ENCODE results near the gene MRPS12. TPM values are rescaled to one million over a fixed set of nuclear protein-coding genes. Genes with fewer than 3 reads are reported as not detected.
A peak's percentile ranks its signal among the peaks of the same experiment; 100 is the strongest.
"Not testable (repeated sequence)": the region's sequence is repeated elsewhere in the genome, so short reads cannot be mapped to it uniquely, and the experiment has no call there.

MRPS12 gene
- total and polyA plus RNA-seq, 9 of the 15 experiments (the other 6 are each of a cell fraction or from before 2014, with no cell fraction given), result 8.1 to 174 (median 52.0) TPM

DNA sequence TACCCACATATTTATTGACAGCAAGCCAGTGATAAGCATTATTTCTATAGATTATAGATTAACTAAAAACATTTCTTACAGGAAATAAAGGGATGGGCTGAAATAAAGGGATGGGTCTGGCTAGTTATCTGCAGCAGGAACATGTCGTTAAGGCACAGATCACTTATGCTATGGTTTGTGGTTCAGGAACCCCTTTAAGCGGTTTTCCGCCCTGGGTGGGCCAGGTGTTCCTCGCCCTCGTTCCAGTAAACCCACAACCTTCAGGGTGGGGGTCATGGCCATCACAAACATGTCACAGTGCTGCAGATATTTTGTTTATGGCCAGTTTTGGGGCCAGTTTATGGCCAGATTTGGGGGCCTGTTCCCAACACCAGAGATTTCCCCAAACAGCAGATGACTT lies 10.7 kb downstream of the MRPS12 start:
- intact Hi-C loops (cut with micrococcal nuclease); FAIRE-seq; H3K4me3 ChIP-seq; DNase-seq (ENCODE audit: extremely low read depth in 1 of 4, low spot score in 3 of 4); H3K9me1 ChIP-seq (ENCODE audit: control insufficient read depth, insufficient read depth, low read length); in situ Hi-C loops (cut with MboI); H3K9me3 ChIP-seq (replicated peaks; ENCODE audit: control insufficient read depth, insufficient read depth, low read depth, low read length); H3K79me2 ChIP-seq (ENCODE audit: control insufficient read depth, insufficient read depth, low read length); ATAC-seq; H4K20me1 ChIP-seq (replicated peaks; ENCODE audit: control insufficient read depth, insufficient read depth, low read length); H2AFZ ChIP-seq (ENCODE audit: low read depth, low read length); H3K27me3 ChIP-seq (ENCODE audit: control insufficient read depth in 2 of 2, insufficient read depth in 2 of 2, low read length in 2 of 2); CTCF ChIA-PET (ENCODE audit: low intra/inter-chr PET ratio); H3K27ac ChIP-seq (ENCODE audit: extremely low read depth, low read depth, low read length); H3K9ac ChIP-seq (ENCODE audit: insufficient read depth in 1 of 2, low read depth in 2 of 2, low read length in 2 of 2); H3K4me2 ChIP-seq (ENCODE audit: insufficient read depth, low read length): not testable (repeated sequence)
- TSS peak; percentile 41 for BruUV-seq (replicated peaks)
- POLR2A ChIA-PET, result interaction anchor here (0.9 kb wide), 1 partner anchor 9 kb away, joined by 7 read pairs; no protein-coding TSS in a partner anchor
- H3K36me3 ChIP-seq (ENCODE audit: control insufficient read depth, insufficient read depth, low read length), result peaks cover 16% of the 10 kb centered on the region; the same call in 2 of the 3 replicates
- H3K4me1 ChIP-seq (replicated peaks in 1 of 2; ENCODE audit: control insufficient read depth in 2 of 2, insufficient read depth in 2 of 2, low read length in 2 of 2), result peaks cover 0 to 11% of the 10 kb centered on the region in 2 experiments; a peak in 2 of 5 replicates
- 35% methylated on average over 5 of the region's 5 CpGs for WGBS (ENCODE audit: insufficient coverage, low coverage, missing lambda C conversion rate)

DNA sequence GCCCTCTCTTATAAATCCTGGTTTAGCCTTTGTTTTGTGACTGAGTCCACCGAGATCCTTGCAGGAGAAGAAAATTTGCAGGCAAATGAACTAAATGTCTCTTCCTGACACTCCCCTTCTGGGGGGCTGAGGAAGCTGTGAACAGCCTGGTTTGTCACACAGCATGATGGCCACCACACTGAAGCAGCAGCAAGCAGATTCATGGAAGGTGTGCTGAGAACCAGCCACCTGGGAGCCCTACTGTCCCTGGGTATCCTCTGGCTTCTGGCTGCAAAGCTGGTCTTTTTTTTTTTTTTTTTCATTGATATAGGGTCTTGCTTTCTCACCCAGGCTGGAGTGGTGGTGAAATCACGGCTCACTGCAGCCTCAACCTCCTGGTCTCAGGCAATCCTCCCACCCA lies 11.2 kb downstream of the MRPS12 start:
- H3K9me3 ChIP-seq (replicated peaks; ENCODE audit: control insufficient read depth, insufficient read depth, low read depth, low read length), result no peaks in the 10 kb centered on the region
- H3K9me1 ChIP-seq (ENCODE audit: control insufficient read depth, insufficient read depth, low read length), result no peaks in the 10 kb centered on the region
- no peak overlapping the region for H2AFZ ChIP-seq (ENCODE audit: low read depth, low read length)
- H3K27me3 ChIP-seq (ENCODE audit: control insufficient read depth in 2 of 2, insufficient read depth in 2 of 2, low read length in 2 of 2), result no peaks in the 10 kb centered on the region
- no peak for ATAC-seq
- H4K20me1 ChIP-seq (replicated peaks; ENCODE audit: control insufficient read depth, insufficient read depth, low read length), result no peaks in the 10 kb centered on the region
- ChIA-PET CTCF (ENCODE audit: low intra/inter-chr PET ratio) (no interaction called here), POLR2A (interaction anchor here (0.9 to 1.0 kb wide), 2 partner anchors 9 to 11 kb away, joined by 4 to 7 read pairs; partner anchors contain the start of genes MRPS12 and SARS2)
- BruUV-seq (replicated peaks), result no TSS peak
- H3K4me1 ChIP-seq (replicated peaks in 1 of 2; ENCODE audit: control insufficient read depth in 2 of 2, insufficient read depth in 2 of 2, low read length in 2 of 2), result peaks cover 0 to 11% of the 10 kb centered on the region in 2 experiments; a peak in 2 of 5 replicates
- H3K4me2 ChIP-seq (ENCODE audit: insufficient read depth, low read length), result no peak overlapping the region
- WGBS (ENCODE audit: insufficient coverage, low coverage, missing lambda C conversion rate), result 55% methylated on average over 2 of the region's 2 CpGs
- in situ Hi-C loops (cut with MboI), result no loop called here
- H3K36me3 ChIP-seq (ENCODE audit: control insufficient read depth, insufficient read depth, low read length), result peaks cover 21% of the 10 kb centered on the region; the same call in 2 of the 3 replicates
- TF ChIP-seq PYGO2 (tag; IDR thresholded peaks at IDR 0.05) (no peak), ZC3H4 (CRISPR knock-in tag; IDR thresholded peaks at IDR 0.05; ENCODE audit: borderline replicate concordance) (no peak), PPARD (CRISPR knock-in tag; IDR thresholded peaks at IDR 0.05) (no peak), HMGXB4 (CRISPR knock-in tag; IDR thresholded peaks at IDR 0.05) (no peak)
- TF ChIP-seq, protein P1, sequence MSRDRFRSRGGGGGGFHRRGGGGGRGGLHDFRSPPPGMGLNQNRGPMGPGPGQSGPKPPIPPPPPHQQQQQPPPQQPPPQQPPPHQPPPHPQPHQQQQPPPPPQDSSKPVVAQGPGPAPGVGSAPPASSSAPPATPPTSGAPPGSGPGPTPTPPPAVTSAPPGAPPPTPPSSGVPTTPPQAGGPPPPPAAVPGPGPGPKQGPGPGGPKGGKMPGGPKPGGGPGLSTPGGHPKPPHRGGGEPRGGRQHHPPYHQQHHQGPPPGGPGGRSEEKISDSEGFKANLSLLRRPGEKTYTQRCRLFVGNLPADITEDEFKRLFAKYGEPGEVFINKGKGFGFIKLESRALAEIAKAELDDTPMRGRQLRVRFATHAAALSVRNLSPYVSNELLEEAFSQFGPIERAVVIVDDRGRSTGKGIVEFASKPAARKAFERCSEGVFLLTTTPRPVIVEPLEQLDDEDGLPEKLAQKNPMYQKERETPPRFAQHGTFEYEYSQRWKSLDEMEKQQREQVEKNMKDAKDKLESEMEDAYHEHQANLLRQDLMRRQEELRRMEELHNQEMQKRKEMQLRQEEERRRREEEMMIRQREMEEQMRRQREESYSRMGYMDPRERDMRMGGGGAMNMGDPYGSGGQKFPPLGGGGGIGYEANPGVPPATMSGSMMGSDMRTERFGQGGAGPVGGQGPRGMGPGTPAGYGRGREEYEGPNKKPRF (IDR thresholded peaks at IDR 0.05; ENCODE audit: low read depth, low read length), result no peak
- TF ChIP-seq, protein P2, sequence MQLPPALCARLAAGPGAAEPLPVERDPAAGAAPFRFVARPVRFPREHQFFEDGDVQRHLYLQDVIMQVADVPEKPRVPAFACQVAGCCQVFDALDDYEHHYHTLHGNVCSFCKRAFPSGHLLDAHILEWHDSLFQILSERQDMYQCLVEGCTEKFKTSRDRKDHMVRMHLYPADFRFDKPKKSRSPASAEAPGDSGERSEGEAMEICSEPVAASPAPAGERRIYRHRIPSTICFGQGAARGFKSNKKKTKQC (CRISPR knock-in tag; IDR thresholded peaks at IDR 0.05), result no peak
- no peak overlapping the region for H3K27ac ChIP-seq (ENCODE audit: extremely low read depth, low read depth, low read length)
- no peak for FAIRE-seq
- intact Hi-C loops (cut with micrococcal nuclease), result no loop called here
- no peak for DNase-seq (ENCODE audit: extremely low read depth in 1 of 4, low spot score in 3 of 4)
- H3K4me3 ChIP-seq, result no peak overlapping the region
- H3K79me2 ChIP-seq (ENCODE audit: control insufficient read depth, insufficient read depth, low read length), result no peaks in the 10 kb centered on the region
- no peak overlapping the region for H3K9ac ChIP-seq (ENCODE audit: insufficient read depth in 1 of 2, low read depth in 2 of 2, low read length in 2 of 2)
